Measurements from ENCODE around the gene RYR2.
"Not testable (repeated sequence)": the region's sequence is repeated elsewhere in the genome, so short reads cannot be mapped to it uniquely, and the experiment has no call there.

RYR2 gene

GRCh38 chr1:237091691-237092090, 49.7 kb downstream of the RYR2 start:
- DNase-seq = no peak

- no peak for DNase-seq
Measured at GRCh38 chr1:237093691-237094090, 51.7 kb downstream of the RYR2 start.

- DNase-seq = no peak
Measured at GRCh38 chr1:237098541-237098940, 56.6 kb downstream of the RYR2 start.

GRCh38 chr1:237103021-237103420, 61.0 kb downstream of the RYR2 start:
- DNase-seq = no peak

GRCh38 chr1:237104096-237104495, 62.1 kb downstream of the RYR2 start:
- DNase-seq = no peak

GRCh38 chr1:237105826-237106225, 63.8 kb downstream of the RYR2 start:
- DNase-seq = no peak

GRCh38 chr1:237108297-237109040, 66.5 kb downstream of the RYR2 start:
- no peak for DNase-seq

- DNase-seq = no peak
Measured at GRCh38 chr1:237111807-237112206, 69.8 kb downstream of the RYR2 start.

- DNase-seq = no peak
Measured at GRCh38 chr1:237112663-237113062, 70.7 kb downstream of the RYR2 start.

- no peak for DNase-seq
Measured at GRCh38 chr1:237115035-237115434, 73.1 kb downstream of the RYR2 start.

- no peak for DNase-seq
Measured at GRCh38 chr1:237119091-237119490, 77.1 kb downstream of the RYR2 start.

- no peak for DNase-seq
Measured at GRCh38 chr1:237120683-237121082, 78.7 kb downstream of the RYR2 start.

- no peak for DNase-seq
Measured at GRCh38 chr1:237124856-237125462, 83.0 kb downstream of the RYR2 start.

- no peak for DNase-seq
Measured at GRCh38 chr1:237126180-237126579, 84.2 kb downstream of the RYR2 start.

- DNase-seq = not testable (repeated sequence)
Measured at GRCh38 chr1:237127301-237127700, 85.3 kb downstream of the RYR2 start.

- DNase-seq = no peak
Measured at GRCh38 chr1:237133921-237134320, 91.9 kb downstream of the RYR2 start.

GRCh38 chr1:237134929-237135328, 92.9 kb downstream of the RYR2 start:
- no peak for DNase-seq

GRCh38 chr1:237138551-237138950, 96.6 kb downstream of the RYR2 start:
- no peak for DNase-seq

GRCh38 chr1:237139732-237140131, 97.7 kb downstream of the RYR2 start:
- no peak for DNase-seq

- DNase-seq = no peak
Measured at GRCh38 chr1:237140986-237141385, 99.0 kb downstream of the RYR2 start.

- DNase-seq = no peak
Measured at GRCh38 chr1:237141502-237141901, 99.5 kb downstream of the RYR2 start.

GRCh38 chr1:237145379-237146135, 103.6 kb downstream of the RYR2 start:
- DNase-seq = no peak

- DNase-seq = no peak
Measured at GRCh38 chr1:237146241-237146640, 104.3 kb downstream of the RYR2 start.

- DNase-seq = no peak
Measured at GRCh38 chr1:237149857-237150256, 107.9 kb downstream of the RYR2 start.

All from activated T-cell treated with anti-CD3 and anti-CD28 coated beads for 4 hours (primary cell).